SU-DHL-6 (cell line): Measurements from ENCODE around the gene PMVK.

Experiments used
- H2AFZ ChIP-seq: fragments of 200-600 bp; sonication (generic); 2 replicates; pipeline ENCODE4 v1.6.1; 2014; ENCODE audit warnings: low read depth, mild to moderate bottlenecking, moderate library complexity, mixed read lengths, antibody characterized with exemption, low read length; ENCODE audit not compliant: severe bottlenecking
- H3F3A ChIP-seq: fragments of 200-600 bp; shearing (Covaris generic); 2 replicates; pipeline ENCODE4 v1.6.0; 2016; ENCODE audit warnings: antibody characterized with exemption, mild to moderate bottlenecking; ENCODE audit not compliant: insufficient read depth
- H3K27ac ChIP-seq: fragments of 200-600 bp; sonication (generic); 2 replicates; pipeline ENCODE4 v1.5.1; 2016; ENCODE audit warnings: low read depth, mild to moderate bottlenecking, low read length, moderate library complexity, mixed read lengths
- H3K27me3 ChIP-seq: fragments of 200-600 bp; sonication (generic), shearing (Covaris generic); 2 replicates; pipeline ENCODE4 v1.6.0; 2014; ENCODE audit warnings: mild to moderate bottlenecking, low read length
- H3K36me3 ChIP-seq: fragments of 200-600 bp; sonication (generic); 2 replicates; pipeline ENCODE4 v1.6.1; 2014; ENCODE audit warnings: mild to moderate bottlenecking, low read length, mixed read lengths
- H3K4me2 ChIP-seq: fragments of 300-600, 200-600 bp; shearing (Covaris generic), sonication (generic); 2 replicates; pipeline ENCODE4 v1.6.0; 2014; ENCODE audit warnings: low read length, low read depth, mild to moderate bottlenecking; ENCODE audit not compliant: poor library complexity, severe bottlenecking
- H3K4me3 ChIP-seq: fragments of 200-600 bp; sonication (generic); 2 replicates; pipeline ENCODE4 v1.5.1; 2014; ENCODE audit warnings: antibody characterized with exemption, low read length, mild to moderate bottlenecking, mixed read lengths; ENCODE audit not compliant: insufficient read depth, poor library complexity, severe bottlenecking
- H3K79me2 ChIP-seq: fragments of 200-600 bp; sonication (generic); 2 replicates; pipeline ENCODE4 v1.6.1; 2014; ENCODE audit warnings: mild to moderate bottlenecking, low read length, moderate library complexity; ENCODE audit not compliant: insufficient read depth
- H3K9ac ChIP-seq: fragments of 200-600 bp; sonication (generic); 2 replicates; pipeline ENCODE4 v1.7.0; 2014; ENCODE audit warnings: mild to moderate bottlenecking, low read length
- H3K9me2 ChIP-seq: fragments of 200-600 bp; sonication (generic); replicated peaks from 2 replicates; pipeline ENCODE4 v1.6.1; 2014; ENCODE audit warnings: low read length; ENCODE audit not compliant: insufficient read depth
- H3K9me3 ChIP-seq: fragments of 200-600 bp; sonication (generic); 2 replicates; pipeline ENCODE4 v1.6.1; 2014; ENCODE audit warnings: low read length, mixed read lengths; ENCODE audit not compliant: insufficient read depth
- H4K20me1 ChIP-seq: fragments of 200-600 bp; sonication (generic); 2 replicates; pipeline ENCODE4 v1.6.1; 2014; ENCODE audit warnings: low read depth, mild to moderate bottlenecking, antibody characterized with exemption, low read length, moderate library complexity, mixed read lengths
- CTCF ChIP-seq: fragments of 200-600 bp; sonication (generic); IDR thresholded peaks from one replicate; pipeline ENCODE4 v1.5.1; 2017; ENCODE audit warnings: antibody characterized with exemption, mild to moderate bottlenecking, low read length, moderate library complexity; ENCODE audit not compliant: insufficient read depth, poor library complexity, severe bottlenecking
- EZH2phosphoT487 ChIP-seq: fragments of 200-600 bp; sonication (generic), shearing (Covaris generic); conservative IDR thresholded peaks from 2 replicates; pipeline ENCODE4 v1.6.1; 2018; ENCODE audit warnings: mild to moderate bottlenecking, antibody characterized with exemption, low read length, moderate library complexity, mixed read lengths

PMVK gene

DNA sequence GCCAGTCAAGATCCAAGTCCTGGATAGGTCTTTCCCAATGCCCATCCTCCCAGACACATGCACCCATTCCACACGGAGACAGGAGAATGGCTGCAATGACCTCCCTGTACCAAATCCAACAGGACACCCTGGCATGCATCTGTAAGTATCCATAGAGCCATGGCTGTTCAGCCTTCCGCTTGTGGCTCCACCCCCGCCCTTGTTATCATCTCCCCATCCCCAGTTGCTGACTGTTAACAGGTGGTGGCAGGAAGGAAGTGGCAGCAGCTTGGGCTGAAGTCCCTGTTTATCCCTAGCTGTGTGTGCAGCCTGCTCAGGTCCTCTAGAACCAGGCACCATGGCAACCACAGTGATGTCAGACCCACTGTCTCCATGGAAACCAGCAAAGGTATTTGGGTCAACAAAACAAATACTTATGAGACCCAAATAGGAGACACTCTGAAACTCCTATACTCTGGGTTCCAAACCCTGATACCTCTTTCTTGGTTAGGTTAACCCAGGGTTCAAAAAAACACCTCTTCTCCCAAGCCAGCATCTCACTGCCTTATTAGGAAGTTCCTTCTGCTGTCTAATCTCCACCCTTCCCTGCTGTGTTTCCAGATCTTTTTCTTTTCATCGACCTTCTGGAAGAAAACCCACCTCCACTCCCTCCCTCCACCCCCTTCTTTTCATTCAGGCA, 18.7 kb upstream of the PMVK start:
- no peaks in the 10 kb centered on the region for H3K27me3 ChIP-seq
- H3K27ac ChIP-seq = peak overlapping the region; percentile 67
- no peaks in the 10 kb centered on the region for H4K20me1 ChIP-seq
- H3F3A ChIP-seq = peaks cover 18% of the 10 kb centered on the region
- no peak for TF ChIP-seq CTCF
- no peak for TF ChIP-seq EZH2phosphoT487
- H3K79me2 ChIP-seq = peaks cover under 1% of the 10 kb centered on the region; the same call in 1 of the 2 replicates
- H3K9me3 ChIP-seq = no peaks in the 10 kb centered on the region
- no peaks in the 10 kb centered on the region for H3K36me3 ChIP-seq
- H3K4me2 ChIP-seq = peak overlapping the region; percentile 91
- H3K9me2 ChIP-seq = no peaks in the 10 kb centered on the region
- H3K9ac ChIP-seq = peak overlapping the region; percentile 55
- no peak overlapping the region for H2AFZ ChIP-seq
- H3K4me3 ChIP-seq = peak overlapping the region; percentile 75

DNA sequence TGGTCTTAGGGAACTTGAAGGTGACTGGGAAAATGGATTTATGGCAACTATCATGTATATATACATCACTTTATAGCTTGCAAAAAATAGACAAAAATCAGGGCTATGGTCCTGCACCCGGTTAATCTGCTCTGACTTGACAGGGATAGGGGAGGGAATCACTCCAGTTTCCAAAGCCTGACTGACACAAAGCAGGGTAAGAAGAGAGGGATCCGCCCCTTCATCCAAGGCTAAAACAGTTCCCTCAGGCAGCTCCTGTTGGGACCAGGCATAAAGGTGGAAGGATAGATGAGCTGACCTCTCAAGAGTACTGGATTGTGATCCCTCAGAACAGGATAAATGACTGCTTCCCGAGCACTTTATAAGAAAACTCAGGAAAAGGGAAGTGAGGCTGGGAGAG, 18.0 kb upstream of the PMVK start:
- Histone ChIP-seq H2AFZ (no peak overlapping the region), H3F3A (peaks cover 18% of the 10 kb centered on the region), H3K27me3 (no peaks in the 10 kb centered on the region), H3K79me2 (no peaks in the 10 kb centered on the region), H3K36me3 (no peaks in the 10 kb centered on the region), H3K27ac (no peak overlapping the region), H3K9me3 (no peaks in the 10 kb centered on the region), H3K9me2 (no peaks in the 10 kb centered on the region), H3K4me2 (peak overlapping the region; percentile 91), H3K9ac (no peak overlapping the region), H4K20me1 (no peaks in the 10 kb centered on the region), H3K4me3 (no peak overlapping the region)
- TF ChIP-seq CTCF (no peak), EZH2phosphoT487 (no peak)

GRCh38 chr1:154953611-154954038, 17.1 kb upstream of the PMVK start:
- no peak overlapping the region for H3K9ac ChIP-seq
- no peaks in the 10 kb centered on the region for H4K20me1 ChIP-seq
- H3K27ac ChIP-seq = no peak overlapping the region

More at GRCh38 chr1:154953611-154954038, 17.1 kb upstream of the PMVK start:
- no peaks in the 10 kb centered on the region for H3K79me2 ChIP-seq
- no peaks in the 10 kb centered on the region for H3K9me2 ChIP-seq
- no peak overlapping the region for H3K4me2 ChIP-seq
- no peak overlapping the region for H3K4me3 ChIP-seq
- TF ChIP-seq CTCF = no peak
- no peak for TF ChIP-seq EZH2phosphoT487
- no peak overlapping the region for H2AFZ ChIP-seq
- peaks cover 18% of the 10 kb centered on the region for H3F3A ChIP-seq
- H3K27me3 ChIP-seq = no peaks in the 10 kb centered on the region
- no peaks in the 10 kb centered on the region for H3K9me3 ChIP-seq
- H3K36me3 ChIP-seq = no peaks in the 10 kb centered on the region
